MM.1S (cell line): Measurements from ENCODE around the gene C1orf146.
"Not testable (repeated sequence)": the region's sequence is repeated elsewhere in the genome, so short reads cannot be mapped to it uniquely, and the experiment has no call there.

ENCODE experiments used
- CTCF ChIP-seq: fragments of 300-600 bp; sonication (generic); IDR thresholded peaks from 2 replicates; pipeline ENCODE4 v1.5.1; 2016; ENCODE audit warnings: antibody characterized with exemption, low read length, mixed read lengths
- EZH2 ChIP-seq: fragments of 300-600 bp; sonication (generic); optimal IDR thresholded peaks from 2 replicates; pipeline ENCODE3; 2017; ENCODE audit warnings: low read depth, mild to moderate bottlenecking, antibody characterized with exemption, low read length, mixed read lengths
- EZH2phosphoT487 ChIP-seq: fragments of 300-600 bp; sonication (generic); IDR thresholded peaks from 2 replicates; pipeline ENCODE4 v1.6.1; 2018; ENCODE audit warnings: antibody characterized with exemption, low read length

- TF ChIP-seq EZH2, CTCF, EZH2phosphoT487: not testable (repeated sequence)
Observed at GRCh38 chr1:92254714-92255113, 37.0 kb downstream of the C1orf146 start.
